Heart left ventricle (tissue), 16 donors: Measurements from ENCODE around the gene LRMDA. TPM values are rescaled to one million over a fixed set of nuclear protein-coding genes. Genes with fewer than 3 reads are reported as not detected.

Experiments used
- ATAC-seq, 4 donors: fragments of 200-7000 bp; cut with Tn5 transposase; one replicate each; pipeline ENCODE4 v1.9.1; 2020 to 2022; ENCODE audit warnings: moderate library complexity in 4 of 4, mild to moderate bottlenecking in 3 of 4, moderate number of reproducible peaks in 1 of 4
- DNase-seq, 5 donors: peaks; one replicate each; pipeline ENCODE4 v3.0.0-alpha.2; 2020
- H3K27ac ChIP-seq, 12 donors: fragments of 200-600 bp; sonication (generic) in 4 of 12; one replicate each; pipeline versions ENCODE4 v1.5.0 to v1.8.0; 2016 to 2022; ENCODE audit warnings: mild to moderate bottlenecking in 2 of 12
- H3K27me3 ChIP-seq, 9 donors: fragments of 200-600 bp; sonication (generic) in 2 of 9; one replicate each; pipeline versions ENCODE4 v1.5.1 to v1.8.0; 2016 to 2022; ENCODE audit warnings: mild to moderate bottlenecking in 3 of 9
- H3K36me3 ChIP-seq, 9 donors: fragments of 200-600 bp; sonication (generic) in 2 of 9; one replicate each; pipeline versions ENCODE4 v1.5.0 to v1.8.0; 2018 to 2022; ENCODE audit warnings: mild to moderate bottlenecking in 2 of 9
- H3K4me1 ChIP-seq, 12 donors: fragments of 200-600 bp; sonication (generic) in 4 of 12; one replicate each; pipeline versions ENCODE4 v1.5.0 to v1.8.0; 2016 to 2022; ENCODE audit warnings: mild to moderate bottlenecking in 3 of 12
- H3K4me3 ChIP-seq, 12 donors: fragments of 200-600 bp; sonication (generic) in 4 of 12; one replicate each; pipeline versions ENCODE4 v1.5.0 to v1.8.0; 2017 to 2022; ENCODE audit warnings: mild to moderate bottlenecking in 9 of 12, moderate library complexity in 4 of 12
- H3K9me3 ChIP-seq, 12 donors: fragments of 200-600 bp; sonication (generic) in 4 of 12; one replicate each; pipeline versions ENCODE4 v1.5.0 to v1.8.0; 2016 to 2022; ENCODE audit warnings: mild to moderate bottlenecking in 1 of 12
- CTCF ChIP-seq, 12 donors: fragments of 200-600 bp; sonication (generic) in 4 of 12; IDR thresholded peaks; one replicate each; pipeline versions ENCODE4 v1.5.0 to v1.8.0; 2018 to 2022; ENCODE audit warnings: antibody characterized with exemption in 12 of 12, mild to moderate bottlenecking in 5 of 12
- POLR2A ChIP-seq, 2 donors: fragments of 450-650 bp; IDR thresholded peaks; one replicate each; pipeline ENCODE4 v1.6.1; 2017; ENCODE audit warnings: antibody characterized with exemption in 2 of 2, mild to moderate bottlenecking in 2 of 2, moderate library complexity in 2 of 2
- WGBS, 4 donors: extraction: QIAGEN DNeasy Blood & Tissue Kit in 2 of 4; methylation state at CpG; one replicate each; pipeline versions ENCODE4 v1.1.5 to v1.1.7; 2013 to 2018; 5-methylcytosine and 5-hydroxymethylcytosine counted together
- intact Hi-C, 10 donors: fragments of 100-400 bp; cut with DNase I; formaldehyde crosslinking; loops; one replicate each; pipeline versions ENCODE4 v1.11.1 to v1.14.2; 2022
- polyA plus RNA-seq, 2 donors: library from polyadenylated mRNA; stranded (reverse); fragments of 200-250 nt; gene quantifications; one replicate each; pipeline ENCODE4 v1.2.3, GENCODE V29; 2013
- total RNA-seq, 9 donors: library from RNA; depleted of rRNA in 2 of 9; stranded (reverse); fragments of >200 nt in 2 of 9; fragmentation: NEBNext Ultra II Directional in 3 of 9; extraction: Animal tissue kit (Norgen Biotek cat#: 25700) in 3 of 9; gene quantifications; one replicate each; pipeline versions ENCODE4 v1.1.0 to v1.2.4, GENCODE V29; 2016 to 2023
- donor health status: ischemic (EF 13 %, LVEDD 7.1; RV severe dilation, severe dysfunction).
- donor health status: healthy with polysubstance abuse.
- donor health status: DM: no; HTN: yes; CAD: no.
- donor health status: DM: no; HTN: no; CAD: no.
- donor health status: ischemic (EF 25% LVEDD 6.9; RV normal size, moderate dysfunction).
- donor health status: ischemic (EF 25% LVEDD 5.7; RV mildly dilated, moderate dysfunction).
- donor health status: healthy.
- donor health status: DM: yes; HTN: yes; CAD: no.
- donor health status: ischemic (EF 35%, LVEDD 5.7; RV mildly dilated, moderate dysfunction).
- donor health status: nonischemic (EF 11% LVEDD 7.7; RV severe dilation, severe dysfunction).
- donor health status: DM: yes; HTN: yes; CAD: no.
- donor health status: PGD.
- donor health status: ischemic (EF 29% LVEDD 5.4; RV normal size, mild dysfunction).
- donor health status: nonischemic (EF 23%, LVEDD 6.1; RV moderate dilation, normal function).

LRMDA gene
- total and polyA plus RNA-seq, 11 donors = 2.4 to 34.4 (median 14.9) TPM

GRCh38 chr10:76430061-76430645 is 998.7 kb downstream of the LRMDA start:
- intact Hi-C loops = loop anchor here in 5 of 10 donors (5.0 to 10.0 kb wide), 8 partner anchors 93 to 1035 kb away; partner anchors contain the start of gene ZNF503 (in 2 of the 5)
- no peaks in the 10 kb centered on the region for H3K9me3 ChIP-seq
- DNase-seq = no peak
- peak overlapping the region in 5 of 12 donors; percentile 1 to 12 (median 4) for H3K4me3 ChIP-seq
- peak overlapping the region; percentile 38 to 91 (median 80) for H3K27ac ChIP-seq
- ATAC-seq = peak in 1 of 4 donors; percentile 38
- WGBS, 4 donors = 23 to 41% (median 30%) methylated on average over 4 of the region's 4 CpGs
- TF ChIP-seq CTCF (IDR thresholded peaks at IDR 0.05) = no peak
- TF ChIP-seq POLR2A (IDR thresholded peaks at IDR 0.05) = no peak
- no peaks in the 10 kb centered on the region for H3K27me3 ChIP-seq
- no peaks in the 10 kb centered on the region for H3K36me3 ChIP-seq
- H3K4me1 ChIP-seq = peaks cover 0 to 60% (median 44%) of the 10 kb centered on the region in 12 donors

DNA sequence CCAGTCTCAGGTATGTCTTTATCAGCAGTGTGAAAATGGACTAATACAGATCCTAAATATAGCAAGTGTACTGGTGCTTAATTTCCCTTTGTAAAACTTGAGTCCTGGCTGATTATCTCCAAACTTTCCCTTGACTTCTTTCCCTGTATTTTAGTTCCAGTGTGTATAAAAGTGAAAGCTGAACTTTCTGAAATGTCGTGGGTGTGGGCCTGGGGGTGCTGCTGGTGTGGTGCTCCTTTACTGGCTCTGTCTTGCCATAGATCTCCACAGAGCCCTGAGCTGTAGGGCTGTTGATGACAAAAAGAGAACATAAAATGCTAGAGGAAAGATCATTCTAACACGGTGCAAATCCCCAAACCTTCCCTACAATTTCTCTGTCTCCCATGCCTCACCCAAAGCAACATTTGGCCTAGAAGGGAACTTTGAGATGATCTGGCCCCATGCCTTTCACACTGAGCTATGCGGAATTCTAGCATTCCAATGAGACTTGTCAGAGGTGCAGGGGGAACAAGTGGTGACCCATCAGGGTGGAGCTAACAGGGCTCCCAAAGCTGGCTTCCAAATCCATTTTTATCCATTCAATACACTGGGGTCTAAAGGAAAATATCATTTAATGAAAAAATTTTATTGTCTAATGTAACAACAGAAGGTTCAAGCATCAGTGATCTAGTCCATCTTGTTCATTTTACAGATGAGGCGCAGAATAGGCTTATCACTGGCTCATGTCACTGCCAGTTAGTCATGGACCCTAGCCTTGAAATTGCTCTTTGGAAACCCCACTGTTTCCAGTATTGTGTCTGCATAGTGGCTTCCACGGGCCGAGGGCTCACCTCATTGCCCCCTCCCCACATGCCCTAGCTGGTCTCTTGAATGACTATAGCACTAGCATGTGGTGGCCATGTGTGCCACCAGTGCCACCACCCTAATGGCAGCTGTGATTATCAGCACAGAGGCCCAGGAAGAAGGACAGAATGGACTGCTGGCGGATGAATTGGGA is 1000.9 kb downstream of the LRMDA start:
- peak; percentile 22 to 49 (median 38) for ATAC-seq
- H3K9me3 ChIP-seq = no peaks in the 10 kb centered on the region
- H3K36me3 ChIP-seq = no peaks in the 10 kb centered on the region
- H3K4me1 ChIP-seq = peaks cover 0 to 81% (median 61%) of the 10 kb centered on the region in 12 donors
- TF ChIP-seq CTCF (IDR thresholded peaks at IDR 0.05) (no peak), POLR2A (IDR thresholded peaks at IDR 0.05) (no peak)
- intact Hi-C loops = loop anchor here in 5 of 10 donors (5.0 to 10.0 kb wide), 8 partner anchors 95 to 1038 kb away; partner anchors contain the start of gene ZNF503 (in 2 of the 5)
- H3K4me3 ChIP-seq = no peak overlapping the region
- no peaks in the 10 kb centered on the region for H3K27me3 ChIP-seq
- 62 to 67% (median 65%) methylated on average over 7 of the region's 7 CpGs for WGBS, 4 donors
- DNase-seq = peak in 4 of 5 donors; percentile 26 to 63 (median 48)
- H3K27ac ChIP-seq = peak overlapping the region; percentile 68 to 91 (median 80)

DNA sequence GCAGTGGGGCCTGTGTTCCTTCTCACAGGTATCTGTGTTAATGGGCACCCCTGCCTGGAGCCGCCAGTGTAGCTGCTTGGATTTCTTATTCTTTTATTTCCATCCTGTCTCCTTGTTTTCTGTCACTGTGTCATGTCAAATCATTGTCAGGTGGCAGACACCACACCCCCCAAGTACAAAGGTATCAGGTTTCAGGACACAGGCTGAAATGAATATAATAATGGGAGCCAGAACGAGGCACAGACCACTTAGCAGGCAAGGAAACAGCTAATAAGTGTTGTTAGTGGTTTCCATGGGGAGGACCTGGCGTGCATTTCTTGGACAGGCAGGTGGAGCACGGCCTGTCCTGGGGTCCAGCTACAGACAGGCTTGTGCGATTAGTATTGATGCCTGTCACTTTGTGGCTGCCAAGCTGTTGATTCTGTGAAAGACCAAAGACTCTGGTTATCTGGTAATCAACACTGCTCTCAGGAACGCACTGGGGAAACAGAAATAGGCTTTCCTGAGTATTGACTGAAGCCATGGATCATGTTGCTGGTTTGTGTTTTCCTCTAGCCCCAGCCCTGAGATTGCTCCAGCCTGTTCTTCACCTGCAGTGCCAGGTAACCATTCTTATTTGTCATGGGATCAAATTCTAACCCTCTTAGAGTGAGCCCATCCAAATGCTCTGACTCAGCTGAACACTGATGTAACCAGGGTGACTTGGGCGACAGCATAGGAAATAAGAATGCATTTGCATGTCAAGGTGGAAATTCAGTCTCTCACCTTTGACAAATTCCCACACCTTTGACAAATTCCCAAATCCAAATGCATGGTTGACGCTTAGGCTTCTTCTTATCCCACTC is 1002.0 kb downstream of the LRMDA start:
- ATAC-seq = peak; percentile 64 to 79 (median 68)
- 53 to 69% (median 64%) methylated on average over 5 to 8 of the region's 8 CpGs for WGBS, 4 donors

More for the DNA sequence above, 1002.0 kb downstream of the LRMDA start:
- Histone ChIP-seq H3K36me3 (no peaks in the 10 kb centered on the region), H3K9me3 (no peaks in the 10 kb centered on the region), H3K27ac (peak overlapping the region; percentile 68 to 91 (median 80)), H3K27me3 (no peaks in the 10 kb centered on the region), H3K4me3 (peak overlapping the region in 1 of 12 donors; percentile 33), H3K4me1 (peaks cover 0 to 89% (median 57%) of the 10 kb centered on the region in 12 donors)
- intact Hi-C loops = loop anchor here in 5 of 10 donors (5.0 to 10.0 kb wide), 8 partner anchors 96 to 1039 kb away; partner anchors contain the start of gene ZNF503 (in 2 of the 5)
- TF ChIP-seq CTCF (IDR thresholded peaks at IDR 0.05) = no peak
- no peak for TF ChIP-seq POLR2A (IDR thresholded peaks at IDR 0.05)
- peak in 4 of 5 donors; percentile 12 to 89 (median 70) for DNase-seq
